ENCODE results near the gene AGBL4.

AGBL4 gene

DNA sequence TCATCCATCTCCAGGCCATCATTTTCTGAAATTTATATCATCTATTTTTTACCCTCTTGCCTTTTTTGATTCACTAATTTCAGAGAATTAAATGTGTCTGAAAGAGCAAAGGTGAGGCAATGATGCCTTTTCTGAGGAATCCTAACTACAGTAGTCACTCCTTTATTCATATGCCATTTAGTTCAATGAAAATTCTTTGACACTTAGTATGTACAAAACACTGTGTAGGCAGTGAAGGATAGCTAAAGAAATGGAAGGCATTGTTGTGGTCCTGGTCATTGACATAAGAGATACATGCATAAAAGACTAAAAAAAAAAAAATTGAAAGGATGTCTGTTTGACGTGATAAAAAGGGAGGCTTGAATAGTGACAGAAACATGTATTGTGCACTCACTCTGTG is 1075.2 kb downstream of the AGBL4 start:
- Histone ChIP-seq H3K4me3 (ENCODE audit: low read depth, low read length) (no peak overlapping the region), H3K27ac (ENCODE audit: extremely low read depth, low read depth, low read length) (no peak overlapping the region), H3K4me1 (ENCODE audit: control insufficient read depth, insufficient read depth, low read length) (no peaks in the 10 kb centered on the region), H3K36me3 (ENCODE audit: control insufficient read depth in 2 of 2, insufficient read depth in 1 of 2, low read length in 2 of 2) (no peaks in the 10 kb centered on the region), H3K9me3 (ENCODE audit: control insufficient read depth, insufficient read depth, low read depth, low read length) (no peaks in the 10 kb centered on the region)
- TF ChIP-seq, protein P1, sequence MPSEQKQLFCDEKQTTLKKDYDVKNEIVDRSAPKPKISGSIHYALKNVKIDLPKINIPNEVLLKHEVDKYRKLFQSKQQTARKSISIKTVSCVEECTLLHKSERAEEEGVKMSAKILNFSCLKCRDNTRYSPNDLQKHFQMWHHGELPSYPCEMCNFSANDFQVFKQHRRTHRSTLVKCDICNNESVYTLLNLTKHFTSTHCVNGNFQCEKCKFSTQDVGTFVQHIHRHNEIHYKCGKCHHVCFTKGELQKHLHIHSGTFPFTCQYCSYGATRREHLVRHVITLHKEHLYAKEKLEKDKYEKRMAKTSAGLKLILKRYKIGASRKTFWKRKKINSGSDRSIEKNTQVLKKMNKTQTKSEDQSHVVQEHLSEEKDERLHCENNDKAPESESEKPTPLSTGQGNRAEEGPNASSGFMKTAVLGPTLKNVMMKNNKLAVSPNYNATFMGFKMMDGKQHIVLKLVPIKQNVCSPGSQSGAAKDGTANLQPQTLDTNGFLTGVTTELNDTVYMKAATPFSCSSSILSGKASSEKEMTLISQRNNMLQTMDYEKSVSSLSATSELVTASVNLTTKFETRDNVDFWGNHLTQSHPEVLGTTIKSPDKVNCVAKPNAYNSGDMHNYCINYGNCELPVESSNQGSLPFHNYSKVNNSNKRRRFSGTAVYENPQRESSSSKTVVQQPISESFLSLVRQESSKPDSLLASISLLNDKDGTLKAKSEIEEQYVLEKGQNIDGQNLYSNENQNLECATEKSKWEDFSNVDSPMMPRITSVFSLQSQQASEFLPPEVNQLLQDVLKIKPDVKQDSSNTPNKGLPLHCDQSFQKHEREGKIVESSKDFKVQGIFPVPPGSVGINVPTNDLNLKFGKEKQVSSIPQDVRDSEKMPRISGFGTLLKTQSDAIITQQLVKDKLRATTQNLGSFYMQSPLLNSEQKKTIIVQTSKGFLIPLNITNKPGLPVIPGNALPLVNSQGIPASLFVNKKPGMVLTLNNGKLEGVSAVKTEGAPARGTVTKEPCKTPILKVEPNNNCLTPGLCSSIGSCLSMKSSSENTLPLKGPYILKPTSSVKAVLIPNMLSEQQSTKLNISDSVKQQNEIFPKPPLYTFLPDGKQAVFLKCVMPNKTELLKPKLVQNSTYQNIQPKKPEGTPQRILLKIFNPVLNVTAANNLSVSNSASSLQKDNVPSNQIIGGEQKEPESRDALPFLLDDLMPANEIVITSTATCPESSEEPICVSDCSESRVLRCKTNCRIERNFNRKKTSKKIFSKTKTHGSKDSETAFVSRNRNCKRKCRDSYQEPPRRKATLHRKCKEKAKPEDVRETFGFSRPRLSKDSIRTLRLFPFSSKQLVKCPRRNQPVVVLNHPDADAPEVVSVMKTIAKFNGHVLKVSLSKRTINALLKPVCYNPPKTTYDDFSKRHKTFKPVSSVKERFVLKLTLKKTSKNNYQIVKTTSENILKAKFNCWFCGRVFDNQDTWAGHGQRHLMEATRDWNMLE (tag by site-specific recombination; conservative IDR thresholded peaks at IDR 0.05; ENCODE audit: low read depth), result no peak
- no peak for TF ChIP-seq SALL2 (tag by site-specific recombination; IDR thresholded peaks at IDR 0.05; ENCODE audit: borderline replicate concordance)
- no peak for TF ChIP-seq ZNF10 (tag by site-specific recombination; IDR thresholded peaks at IDR 0.05)
- no peak for TF ChIP-seq HOXC10 (CRISPR knock-in tag; IDR thresholded peaks at IDR 0.05)
- TF ChIP-seq, protein P2, sequence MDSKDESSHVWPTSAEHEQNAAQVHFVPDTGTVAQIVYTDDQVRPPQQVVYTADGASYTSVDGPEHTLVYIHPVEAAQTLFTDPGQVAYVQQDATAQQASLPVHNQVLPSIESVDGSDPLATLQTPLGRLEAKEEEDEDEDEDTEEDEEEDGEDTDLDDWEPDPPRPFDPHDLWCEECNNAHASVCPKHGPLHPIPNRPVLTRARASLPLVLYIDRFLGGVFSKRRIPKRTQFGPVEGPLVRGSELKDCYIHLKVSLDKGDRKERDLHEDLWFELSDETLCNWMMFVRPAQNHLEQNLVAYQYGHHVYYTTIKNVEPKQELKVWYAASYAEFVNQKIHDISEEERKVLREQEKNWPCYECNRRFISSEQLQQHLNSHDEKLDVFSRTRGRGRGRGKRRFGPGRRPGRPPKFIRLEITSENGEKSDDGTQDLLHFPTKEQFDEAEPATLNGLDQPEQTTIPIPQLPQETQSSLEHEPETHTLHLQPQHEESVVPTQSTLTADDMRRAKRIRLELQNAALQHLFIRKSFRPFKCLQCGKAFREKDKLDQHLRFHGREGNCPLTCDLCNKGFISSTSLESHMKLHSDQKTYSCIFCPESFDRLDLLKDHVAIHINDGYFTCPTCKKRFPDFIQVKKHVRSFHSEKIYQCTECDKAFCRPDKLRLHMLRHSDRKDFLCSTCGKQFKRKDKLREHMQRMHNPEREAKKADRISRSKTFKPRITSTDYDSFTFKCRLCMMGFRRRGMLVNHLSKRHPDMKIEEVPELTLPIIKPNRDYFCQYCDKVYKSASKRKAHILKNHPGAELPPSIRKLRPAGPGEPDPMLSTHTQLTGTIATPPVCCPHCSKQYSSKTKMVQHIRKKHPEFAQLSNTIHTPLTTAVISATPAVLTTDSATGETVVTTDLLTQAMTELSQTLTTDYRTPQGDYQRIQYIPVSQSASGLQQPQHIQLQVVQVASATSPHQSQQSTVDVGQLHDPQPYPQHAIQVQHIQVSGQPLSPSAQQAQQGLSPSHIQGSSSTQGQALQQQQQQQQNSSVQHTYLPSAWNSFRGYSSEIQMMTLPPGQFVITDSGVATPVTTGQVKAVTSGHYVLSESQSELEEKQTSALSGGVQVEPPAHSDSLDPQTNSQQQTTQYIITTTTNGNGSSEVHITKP (tag by site-specific recombination; IDR thresholded peaks at IDR 0.05), result no peak
- TF ChIP-seq YY1 (tag by site-specific recombination; IDR thresholded peaks at IDR 0.05), result no peak
- TF ChIP-seq, protein P3, sequence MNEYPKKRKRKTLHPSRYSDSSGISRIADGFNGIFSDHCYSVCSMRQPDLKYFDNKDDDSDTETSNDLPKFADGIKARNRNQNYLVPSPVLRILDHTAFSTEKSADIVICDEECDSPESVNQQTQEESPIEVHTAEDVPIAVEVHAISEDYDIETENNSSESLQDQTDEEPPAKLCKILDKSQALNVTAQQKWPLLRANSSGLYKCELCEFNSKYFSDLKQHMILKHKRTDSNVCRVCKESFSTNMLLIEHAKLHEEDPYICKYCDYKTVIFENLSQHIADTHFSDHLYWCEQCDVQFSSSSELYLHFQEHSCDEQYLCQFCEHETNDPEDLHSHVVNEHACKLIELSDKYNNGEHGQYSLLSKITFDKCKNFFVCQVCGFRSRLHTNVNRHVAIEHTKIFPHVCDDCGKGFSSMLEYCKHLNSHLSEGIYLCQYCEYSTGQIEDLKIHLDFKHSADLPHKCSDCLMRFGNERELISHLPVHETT (tag by site-specific recombination; IDR thresholded peaks at IDR 0.05), result no peak
- TF ChIP-seq, protein P4, sequence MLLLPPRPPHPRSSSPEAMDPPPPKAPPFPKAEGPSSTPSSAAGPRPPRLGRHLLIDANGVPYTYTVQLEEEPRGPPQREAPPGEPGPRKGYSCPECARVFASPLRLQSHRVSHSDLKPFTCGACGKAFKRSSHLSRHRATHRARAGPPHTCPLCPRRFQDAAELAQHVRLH (tag by site-specific recombination; IDR thresholded peaks at IDR 0.05), result no peak
- TF ChIP-seq GLIS2 (tag by site-specific recombination; IDR thresholded peaks at IDR 0.05), result no peak
- no peak for TF ChIP-seq ZNF544 (tag by site-specific recombination; IDR thresholded peaks at IDR 0.05)
- TF ChIP-seq GLI4 (tag by site-specific recombination; IDR thresholded peaks at IDR 0.05), result no peak
- CTCF ChIA-PET, result no interaction called here
- POLR2A ChIA-PET, result no interaction called here

DNA sequence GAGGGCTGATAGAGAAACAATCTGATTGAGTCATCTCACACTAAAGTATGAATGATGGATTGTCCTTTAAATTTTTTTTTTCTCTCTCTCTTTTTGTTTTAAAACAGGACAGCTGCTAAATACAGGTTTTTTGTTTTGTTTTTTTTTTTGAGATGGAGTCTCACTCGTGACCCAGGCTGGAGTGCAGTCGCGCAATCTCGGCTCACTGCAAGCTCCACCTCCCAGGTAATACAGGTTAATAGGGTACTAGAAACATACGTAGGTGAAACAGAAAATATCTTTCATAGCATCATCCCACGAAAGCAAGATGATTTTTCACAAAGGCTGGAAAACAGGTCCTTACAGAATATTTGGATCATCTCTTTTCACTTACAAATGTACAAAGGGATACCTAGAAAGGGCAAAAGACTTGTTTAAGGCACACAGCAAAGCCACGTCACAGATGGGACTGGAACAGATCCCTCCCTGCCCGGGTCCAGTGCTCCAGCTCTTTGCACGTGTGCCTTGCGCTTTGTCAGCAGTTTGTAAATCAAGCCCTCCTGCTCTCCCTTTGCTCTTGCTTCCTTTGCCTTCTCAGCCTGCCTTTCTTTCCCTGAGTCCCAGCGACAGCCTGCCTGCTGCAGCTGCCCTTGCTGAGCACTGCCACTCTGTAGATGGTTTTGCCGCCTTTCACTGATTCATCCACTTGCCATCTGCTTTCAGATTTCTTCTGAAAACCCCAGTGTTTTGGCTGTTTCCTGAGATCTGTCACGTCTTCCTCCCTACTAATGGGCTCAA is 1075.8 kb downstream of the AGBL4 start:
- Histone ChIP-seq H3K4me3 (ENCODE audit: low read depth, low read length) (no peak overlapping the region), H3K9me3 (ENCODE audit: control insufficient read depth, insufficient read depth, low read depth, low read length) (no peaks in the 10 kb centered on the region), H3K36me3 (ENCODE audit: control insufficient read depth in 2 of 2, insufficient read depth in 1 of 2, low read length in 2 of 2) (no peaks in the 10 kb centered on the region), H3K27ac (ENCODE audit: extremely low read depth, low read depth, low read length) (no peak overlapping the region), H3K4me1 (ENCODE audit: control insufficient read depth, insufficient read depth, low read length) (no peaks in the 10 kb centered on the region)
- CTCF ChIA-PET, result no interaction called here
- POLR2A ChIA-PET, result no interaction called here
- TF ChIP-seq ZNF426 (tag by site-specific recombination; IDR thresholded peaks at IDR 0.05), result no peak
- TF ChIP-seq WT1 (tag by site-specific recombination; IDR thresholded peaks at IDR 0.05), result no peak
- TF ChIP-seq ZNF777 (tag by site-specific recombination; IDR thresholded peaks at IDR 0.05; ENCODE audit: borderline replicate concordance), result no peak
- TF ChIP-seq, protein P5, sequence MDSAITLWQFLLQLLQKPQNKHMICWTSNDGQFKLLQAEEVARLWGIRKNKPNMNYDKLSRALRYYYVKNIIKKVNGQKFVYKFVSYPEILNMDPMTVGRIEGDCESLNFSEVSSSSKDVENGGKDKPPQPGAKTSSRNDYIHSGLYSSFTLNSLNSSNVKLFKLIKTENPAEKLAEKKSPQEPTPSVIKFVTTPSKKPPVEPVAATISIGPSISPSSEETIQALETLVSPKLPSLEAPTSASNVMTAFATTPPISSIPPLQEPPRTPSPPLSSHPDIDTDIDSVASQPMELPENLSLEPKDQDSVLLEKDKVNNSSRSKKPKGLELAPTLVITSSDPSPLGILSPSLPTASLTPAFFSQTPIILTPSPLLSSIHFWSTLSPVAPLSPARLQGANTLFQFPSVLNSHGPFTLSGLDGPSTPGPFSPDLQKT (IDR thresholded peaks at IDR 0.05; ENCODE audit: borderline replicate concordance, low read depth, low read length), result no peak
- TF ChIP-seq BCL11A (tag by site-specific recombination; IDR thresholded peaks at IDR 0.05; ENCODE audit: low read depth), result no peak
- TF ChIP-seq, protein P6, sequence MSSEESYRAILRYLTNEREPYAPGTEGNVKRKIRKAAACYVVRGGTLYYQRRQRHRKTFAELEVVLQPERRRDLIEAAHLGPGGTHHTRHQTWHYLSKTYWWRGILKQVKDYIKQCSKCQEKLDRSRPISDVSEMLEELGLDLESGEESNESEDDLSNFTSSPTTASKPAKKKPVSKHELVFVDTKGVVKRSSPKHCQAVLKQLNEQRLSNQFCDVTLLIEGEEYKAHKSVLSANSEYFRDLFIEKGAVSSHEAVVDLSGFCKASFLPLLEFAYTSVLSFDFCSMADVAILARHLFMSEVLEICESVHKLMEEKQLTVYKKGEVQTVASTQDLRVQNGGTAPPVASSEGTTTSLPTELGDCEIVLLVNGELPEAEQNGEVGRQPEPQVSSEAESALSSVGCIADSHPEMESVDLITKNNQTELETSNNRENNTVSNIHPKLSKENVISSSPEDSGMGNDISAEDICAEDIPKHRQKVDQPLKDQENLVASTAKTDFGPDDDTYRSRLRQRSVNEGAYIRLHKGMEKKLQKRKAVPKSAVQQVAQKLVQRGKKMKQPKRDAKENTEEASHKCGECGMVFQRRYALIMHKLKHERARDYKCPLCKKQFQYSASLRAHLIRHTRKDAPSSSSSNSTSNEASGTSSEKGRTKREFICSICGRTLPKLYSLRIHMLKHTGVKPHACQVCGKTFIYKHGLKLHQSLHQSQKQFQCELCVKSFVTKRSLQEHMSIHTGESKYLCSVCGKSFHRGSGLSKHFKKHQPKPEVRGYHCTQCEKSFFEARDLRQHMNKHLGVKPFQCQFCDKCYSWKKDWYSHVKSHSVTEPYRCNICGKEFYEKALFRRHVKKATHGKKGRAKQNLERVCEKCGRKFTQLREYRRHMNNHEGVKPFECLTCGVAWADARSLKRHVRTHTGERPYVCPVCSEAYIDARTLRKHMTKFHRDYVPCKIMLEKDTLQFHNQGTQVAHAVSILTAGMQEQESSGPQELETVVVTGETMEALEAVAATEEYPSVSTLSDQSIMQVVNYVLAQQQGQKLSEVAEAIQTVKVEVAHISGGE (tag by site-specific recombination; conservative IDR thresholded peaks at IDR 0.05; ENCODE audit: low read depth), result no peak

Data from HEK293 (cell line).